ENCODE data around the gene PDE7B.

- no peak for TF ChIP-seq POLR2A (IDR thresholded peaks at IDR 0.05)
- TF ChIP-seq CTCF (IDR thresholded peaks at IDR 0.05) = no peak
Observed at GRCh38 chr6:135891710-135892109, 40.2 kb downstream of the PDE7B start.

Data from uterus (tissue), 2 donors.